NCI-H146 (cell line): Measurements from ENCODE around the gene RESP18.
A peak's percentile ranks its signal among the peaks of the same experiment; 100 is the strongest.

Experiments
- DNase-seq: peaks from one replicate; lab custom pipeline; 2025; lab: John Stamatoyannopoulos, UW

Gene RESP18

DNA sequence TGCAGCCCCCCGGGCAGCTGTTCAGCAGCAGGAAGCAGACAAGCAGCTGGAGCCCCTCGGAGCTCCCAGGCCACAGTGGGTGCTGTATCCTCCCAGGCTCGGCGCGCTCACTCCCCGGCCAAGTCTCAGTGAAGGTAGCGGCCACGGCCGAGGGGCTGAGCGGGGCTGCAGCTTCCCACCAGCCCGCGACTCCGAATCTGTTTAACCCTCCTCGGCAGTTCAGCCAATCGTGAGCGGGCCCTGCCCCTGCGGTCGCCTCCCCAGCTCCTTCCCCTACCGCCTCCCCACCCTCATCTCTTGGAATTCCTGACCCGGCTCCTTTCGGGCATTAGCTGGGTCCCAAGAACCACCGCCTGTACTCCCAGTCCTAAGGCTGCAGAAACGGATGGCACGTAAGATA is at the start of gene RESP18:
Gene RESP18, minus strand, starts transcription at position 203 of the 400 bp plus-strand sequence.
- DNase-seq = no peak

DNA sequence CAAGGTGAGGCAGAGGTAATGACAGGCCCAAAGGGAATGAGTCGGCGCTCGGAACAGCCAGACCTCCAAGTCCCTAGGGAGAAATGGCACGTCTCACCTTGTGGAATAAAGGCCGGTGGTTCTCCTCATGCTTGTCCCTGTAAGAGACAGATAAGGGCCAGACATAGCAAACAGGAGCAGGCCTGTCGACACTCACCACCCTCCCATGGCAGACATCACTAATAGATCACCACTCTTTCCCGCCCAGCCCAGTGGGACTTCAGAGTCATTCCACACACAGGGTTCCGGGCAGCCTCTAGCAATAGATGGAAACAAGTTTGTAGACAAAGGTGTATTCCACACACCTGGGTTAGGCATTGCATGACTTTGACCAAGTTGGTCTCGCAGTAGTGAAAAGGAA is 48.9 kb upstream of the RESP18 start:
- no peak for DNase-seq

DNA sequence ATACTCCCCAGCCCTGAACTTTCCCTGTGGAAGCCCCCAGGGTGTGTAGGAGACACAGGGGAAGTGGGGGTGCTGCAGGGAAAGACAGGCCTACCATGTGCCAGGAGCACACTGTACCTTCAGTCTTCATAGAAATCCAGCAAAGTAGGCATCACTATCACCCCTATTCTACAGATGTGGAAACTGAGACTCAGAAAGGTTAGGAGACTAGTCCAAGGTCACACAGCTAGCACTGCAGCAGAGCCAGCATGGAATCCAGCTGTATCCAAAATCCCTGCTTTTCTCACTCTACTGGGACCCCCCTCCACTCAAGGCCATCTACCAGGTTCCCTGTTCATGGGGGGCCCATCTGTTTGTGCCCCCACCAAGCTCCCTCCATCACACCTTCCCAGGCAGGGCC is 48.4 kb upstream of the RESP18 start:
- DNase-seq = no peak

DNA sequence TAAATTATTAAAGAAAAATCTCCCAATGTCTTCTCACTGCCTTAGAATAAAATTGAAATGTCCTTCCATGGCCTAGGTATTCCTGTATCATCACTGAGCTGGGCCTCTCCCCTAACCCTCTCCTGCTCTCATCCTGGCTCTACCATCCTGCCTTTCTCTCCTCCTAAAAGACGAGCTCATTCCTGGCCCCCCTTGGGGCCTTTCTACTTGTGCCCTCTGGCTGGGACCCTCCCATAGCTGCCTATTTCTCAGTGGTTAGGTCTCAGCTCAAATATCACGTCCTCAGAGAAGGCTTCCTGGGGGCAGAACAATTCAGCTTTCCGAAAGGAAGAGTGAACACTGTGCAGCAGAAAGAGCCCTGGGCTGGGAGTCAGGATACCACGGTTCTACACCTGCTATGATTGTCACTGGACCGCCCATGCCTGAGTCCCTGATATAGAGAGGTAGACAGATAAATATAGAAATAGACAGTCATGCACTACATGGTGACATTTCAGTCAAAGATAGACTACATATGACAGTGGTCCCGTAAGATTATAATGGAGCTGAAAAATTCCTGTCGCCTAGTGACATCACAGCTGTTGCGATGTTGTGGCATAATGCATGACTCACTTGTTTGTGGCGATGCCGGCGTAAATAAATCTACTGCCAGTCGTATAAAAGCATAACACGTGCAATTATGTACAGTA is 45.8 kb upstream of the RESP18 start:
- DNase-seq = no peak

DNA sequence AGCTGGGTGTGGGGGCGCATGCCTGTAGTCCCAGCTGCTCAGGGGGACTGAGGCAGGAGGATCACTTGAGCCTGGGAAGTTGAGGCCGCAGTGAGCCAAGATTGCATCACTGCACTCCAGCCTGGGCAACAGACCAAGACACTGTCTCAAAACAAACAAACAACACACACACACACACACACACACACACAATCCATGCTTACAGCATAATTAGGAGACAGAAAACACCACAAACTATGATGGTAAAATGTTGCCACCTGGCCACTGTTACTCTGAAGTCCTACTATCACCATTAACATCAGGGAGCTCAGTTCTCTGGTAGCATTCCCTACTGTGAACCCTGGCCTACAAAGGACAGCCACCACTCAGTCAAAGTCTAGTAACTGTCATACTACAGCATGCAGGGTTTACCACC is 36.9 kb upstream of the RESP18 start:
- DNase-seq = no peak

DNA sequence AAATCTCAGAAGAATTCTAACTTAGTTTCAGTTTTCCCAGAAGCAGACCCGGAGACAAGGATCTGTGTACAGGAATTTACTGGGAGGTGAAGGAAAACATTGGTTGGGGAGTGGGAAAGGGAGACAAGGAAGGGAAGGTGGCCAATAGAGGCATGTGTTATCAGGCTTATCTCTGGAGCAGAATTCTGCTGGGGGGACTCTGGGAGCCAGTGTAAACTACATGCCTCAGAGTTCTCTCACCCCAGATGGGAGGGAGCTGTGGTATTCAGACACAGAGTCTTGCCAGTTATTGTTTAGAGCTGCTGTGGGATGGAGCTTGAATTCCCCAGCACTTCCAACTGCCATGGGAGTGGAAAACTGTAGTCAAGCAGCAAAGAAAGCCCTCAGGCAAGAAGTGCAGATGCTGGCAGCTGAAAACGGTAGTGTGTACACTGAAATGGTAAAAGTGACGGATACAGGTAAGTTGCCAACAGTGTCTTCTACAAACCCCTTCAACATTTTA is 36.2 kb upstream of the RESP18 start:
- peak; percentile 20 for DNase-seq

DNA sequence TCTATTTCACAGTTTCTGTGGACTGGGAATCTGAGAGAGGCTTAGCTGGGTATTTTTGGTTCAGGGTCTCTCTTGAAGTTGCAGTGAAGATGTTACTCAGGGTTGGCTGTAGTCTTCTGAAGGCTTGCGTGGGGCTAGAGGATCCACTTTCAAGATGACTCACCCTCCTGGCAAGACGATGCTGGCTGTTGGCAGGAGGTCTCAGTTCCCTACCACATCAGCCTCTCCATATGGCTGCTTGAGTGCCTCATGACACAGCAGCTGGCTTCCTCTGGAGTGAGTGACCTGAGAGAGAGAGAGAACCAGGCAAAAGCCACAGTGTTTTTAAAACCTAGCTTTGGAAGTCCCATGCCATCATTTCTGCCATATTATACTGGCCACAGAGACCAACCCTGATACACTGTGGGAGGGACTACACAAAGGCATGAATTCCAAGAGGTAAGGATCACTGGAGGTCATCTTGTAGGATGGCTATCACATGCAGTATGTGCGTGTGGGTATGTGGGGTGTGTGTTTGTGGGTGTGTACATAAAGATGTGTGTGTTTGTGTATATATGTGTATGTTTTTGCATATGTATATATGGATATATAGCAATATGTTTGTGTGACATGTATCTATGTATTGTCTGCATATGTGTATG is 30.1 kb upstream of the RESP18 start:
- no peak for DNase-seq

DNA sequence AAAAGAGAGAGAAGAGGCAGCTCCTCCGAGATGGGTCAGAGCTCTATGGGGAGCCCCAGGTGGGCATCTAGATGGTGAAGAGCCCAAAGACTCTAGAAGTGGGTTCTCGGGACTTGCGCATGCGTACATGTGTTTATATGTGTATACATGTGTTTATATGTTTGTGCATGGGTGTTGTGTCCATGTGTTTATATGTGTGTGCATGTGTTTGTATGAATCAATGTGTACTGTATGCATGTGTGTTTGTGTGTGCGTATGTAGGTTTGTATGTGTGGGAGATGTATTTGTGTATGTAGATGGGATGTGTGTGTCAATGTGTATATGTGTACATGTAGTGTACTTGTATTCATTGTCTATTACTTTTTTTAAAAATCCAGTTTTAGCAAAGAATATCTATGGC is 29.5 kb upstream of the RESP18 start:
- no peak for DNase-seq

DNA sequence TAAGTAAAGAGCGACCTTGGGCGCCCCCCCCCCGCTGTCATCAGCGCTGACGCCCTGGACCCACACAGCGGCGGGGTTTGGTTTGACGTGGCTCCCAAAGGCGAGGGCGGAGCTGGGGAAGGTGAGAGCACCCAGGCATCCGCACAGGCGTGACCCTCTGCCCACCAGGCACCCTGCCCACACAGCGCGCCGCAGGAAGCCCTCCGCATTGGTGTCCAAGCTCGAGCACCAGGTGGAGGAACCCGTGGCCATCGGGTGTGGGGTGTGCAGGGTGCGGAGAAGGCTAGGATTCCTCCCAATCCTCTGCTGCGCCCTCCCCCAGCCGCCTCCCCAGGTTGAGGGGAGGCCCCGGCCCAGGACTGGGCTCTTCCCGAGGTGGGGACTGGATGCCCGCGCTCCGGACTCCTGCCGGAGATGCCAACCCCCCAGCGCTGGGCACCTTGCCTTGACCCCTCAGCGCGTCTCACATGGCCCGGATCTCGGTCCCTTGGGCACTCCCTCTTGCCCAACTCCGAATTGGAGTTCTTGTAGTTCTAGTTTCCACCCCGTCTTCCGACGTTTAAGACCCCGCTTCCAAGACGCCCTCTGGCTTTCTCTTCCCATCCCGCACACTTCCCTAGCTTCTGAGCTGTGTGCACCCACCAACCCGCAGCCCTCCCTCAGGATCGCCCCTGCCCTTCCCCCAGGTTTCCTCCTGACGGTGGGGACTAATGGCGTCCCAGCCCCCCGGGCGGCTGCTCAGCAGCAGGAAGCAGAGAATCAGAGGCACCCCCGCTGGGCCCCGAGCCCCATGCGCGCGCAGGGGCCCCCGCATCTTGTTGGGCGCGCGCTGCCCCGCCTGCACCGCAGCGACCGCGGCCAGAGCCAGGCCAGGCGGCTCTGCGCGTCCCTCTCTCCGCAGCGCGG is 25.9 kb upstream of the RESP18 start:
- peak; percentile 24 for DNase-seq

DNA sequence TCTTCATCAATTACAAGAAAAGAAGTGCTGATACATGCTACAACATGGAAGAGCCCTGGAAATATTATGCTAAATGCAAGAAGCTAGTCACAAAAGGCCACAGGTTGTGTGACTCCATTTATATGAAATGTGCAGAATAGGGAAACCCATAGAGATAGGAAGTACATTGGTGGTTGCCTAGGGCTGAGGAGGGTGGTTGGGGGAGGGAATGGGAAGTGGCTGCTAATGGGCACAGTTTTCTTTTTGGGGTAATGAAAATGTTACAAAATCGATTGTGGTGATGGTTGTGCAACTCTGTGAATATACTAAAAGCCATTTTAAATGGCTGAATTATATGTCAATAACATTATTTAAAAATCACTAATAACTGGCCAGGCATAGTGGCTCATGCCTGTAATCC is 24.3 kb upstream of the RESP18 start:
- DNase-seq = no peak

DNA sequence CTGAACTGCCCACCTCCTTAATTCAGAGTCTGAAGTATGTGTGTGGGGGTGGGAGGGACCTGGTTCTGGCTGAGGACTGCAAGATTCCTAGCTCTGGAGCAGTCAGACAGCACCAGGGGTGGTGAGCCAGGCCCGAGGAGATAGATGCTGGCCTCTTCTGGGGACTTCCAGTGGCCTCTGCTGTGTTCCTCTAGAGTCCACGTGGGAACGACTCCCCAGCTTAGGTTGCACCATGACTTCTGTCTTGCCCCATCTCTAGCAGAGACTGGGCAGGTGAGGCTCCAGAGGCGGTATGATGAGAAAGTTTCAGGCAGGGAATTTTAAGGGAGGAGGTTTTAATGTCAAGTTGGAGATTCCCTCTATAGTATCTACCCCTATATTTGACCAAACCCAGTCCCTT is 22.0 kb upstream of the RESP18 start:
- DNase-seq = no peak

DNA sequence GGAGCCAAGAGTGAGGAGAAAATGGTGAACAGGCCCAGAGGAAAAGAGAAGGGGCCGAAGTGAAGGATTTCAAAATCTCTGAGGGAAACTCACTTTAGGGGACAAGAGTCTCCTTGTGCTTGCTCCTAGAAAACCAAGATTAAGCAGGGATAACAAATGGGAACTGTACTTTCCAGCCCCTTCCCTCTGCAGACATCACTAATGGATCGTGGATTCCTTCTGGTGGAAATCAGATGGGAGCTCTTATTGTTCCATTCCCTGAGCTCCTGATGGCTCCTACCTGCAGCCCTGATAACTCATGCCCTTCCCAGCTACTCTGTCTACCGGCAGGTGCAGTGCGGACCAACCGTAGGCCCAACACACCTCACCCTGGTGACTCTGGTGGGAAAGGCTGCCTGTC is 20.6 kb upstream of the RESP18 start:
- no peak for DNase-seq

DNA sequence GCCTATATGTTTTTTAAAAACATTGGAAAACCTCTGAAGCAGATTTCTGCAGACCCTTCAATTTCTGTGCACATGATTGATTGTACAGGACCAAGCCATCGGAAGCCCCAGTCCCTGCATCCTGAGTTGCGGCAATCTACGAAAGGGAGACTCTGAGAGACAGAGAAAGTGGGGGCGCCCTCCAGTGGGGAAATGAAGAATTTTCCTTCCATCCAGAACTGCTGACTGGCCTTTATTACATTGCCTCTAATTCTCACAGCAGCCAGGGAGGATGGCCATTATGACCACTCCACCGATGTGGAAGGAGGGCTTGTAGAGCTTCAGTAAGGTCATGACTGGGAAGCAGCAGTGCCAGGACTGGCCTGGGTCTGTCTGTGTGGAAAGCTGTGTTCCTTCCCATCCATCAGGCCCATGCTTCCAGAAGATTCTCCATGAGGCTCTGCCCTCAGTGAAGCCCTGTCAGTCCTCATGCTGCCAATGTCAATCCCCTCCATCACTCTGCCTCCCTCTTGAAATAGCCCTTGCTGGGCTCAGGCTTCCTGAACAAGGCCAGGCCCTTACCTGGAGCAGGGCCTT is 20.0 kb upstream of the RESP18 start:
- DNase-seq = peak; percentile 63

DNA sequence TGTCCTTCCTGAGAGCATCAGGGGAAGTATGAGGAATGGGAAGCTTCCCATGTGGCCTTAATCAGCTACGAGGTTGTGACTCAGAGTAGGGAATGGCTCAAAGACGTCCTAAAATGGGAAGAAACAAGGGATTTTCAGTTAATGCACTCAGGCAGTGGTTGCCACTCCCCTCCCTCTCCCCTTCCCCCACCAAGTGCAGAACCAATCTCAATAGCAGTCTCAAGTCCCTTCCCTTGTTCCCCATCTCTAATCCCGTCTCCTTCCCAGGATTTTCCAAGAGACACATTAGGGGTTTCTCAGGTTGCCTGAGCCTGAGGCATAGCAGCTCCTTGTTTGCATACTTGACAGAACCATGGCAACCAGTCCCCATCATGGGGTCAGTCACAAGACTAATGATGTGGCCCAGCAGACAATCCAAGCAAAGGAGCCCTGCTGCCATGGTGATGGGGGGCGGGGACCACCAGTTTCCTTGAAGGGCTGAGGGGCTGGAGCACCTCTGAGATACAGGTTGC is 18.2 kb upstream of the RESP18 start:
- peak; percentile 48 for DNase-seq

DNA sequence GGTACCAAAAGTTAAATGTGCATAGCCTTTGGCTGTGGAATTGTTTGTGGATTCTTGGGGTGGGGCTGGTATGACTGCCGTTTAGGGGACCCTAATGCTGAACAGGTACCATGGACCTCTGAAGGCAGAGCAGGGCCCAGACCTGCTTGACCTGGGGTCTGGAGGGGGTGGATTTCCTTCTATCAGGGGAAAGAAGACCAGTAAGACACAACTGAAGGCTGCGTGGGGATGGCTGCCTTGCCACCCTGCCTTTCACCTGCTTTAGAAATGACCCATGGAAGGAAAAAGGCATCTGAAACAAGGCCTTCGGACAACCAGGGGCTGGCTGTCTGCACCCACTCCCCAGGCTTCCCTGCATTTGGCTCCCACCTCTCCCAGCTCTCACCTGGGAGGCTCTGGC is 17.7 kb upstream of the RESP18 start:
- no peak for DNase-seq

DNA sequence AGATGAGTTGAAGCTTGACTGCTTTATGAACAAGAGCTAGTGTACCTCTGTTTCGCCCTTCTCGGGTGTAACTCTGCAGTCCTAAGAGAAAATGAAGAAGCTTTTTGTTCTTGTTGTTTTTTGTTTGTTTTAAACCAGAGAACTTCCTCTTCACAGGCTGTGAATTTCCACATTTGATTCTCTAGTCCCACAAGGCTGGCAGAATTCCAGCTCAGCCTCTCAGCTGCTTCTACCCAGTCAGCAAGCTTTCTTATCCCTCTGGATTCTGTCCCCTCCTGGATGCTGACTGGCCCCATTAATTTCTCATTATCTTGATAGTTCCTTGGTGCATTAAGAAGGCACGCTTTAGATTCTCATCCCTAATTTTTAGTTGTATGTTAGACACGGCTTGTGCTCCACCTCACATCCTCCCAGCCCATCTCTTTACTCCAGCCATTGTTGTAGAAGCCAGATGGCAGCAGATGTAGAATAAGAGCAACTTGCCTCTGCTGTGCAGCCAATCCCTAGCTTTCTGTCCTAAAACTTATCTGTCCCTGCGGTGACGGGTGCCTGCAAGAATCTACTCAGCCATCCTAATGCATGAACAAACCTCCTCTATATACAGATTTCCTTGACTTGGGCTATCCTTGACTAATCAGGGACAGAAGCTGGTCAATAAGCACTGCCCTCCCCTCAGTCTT is 12.3 kb upstream of the RESP18 start:
- DNase-seq = peak; percentile 6

DNA sequence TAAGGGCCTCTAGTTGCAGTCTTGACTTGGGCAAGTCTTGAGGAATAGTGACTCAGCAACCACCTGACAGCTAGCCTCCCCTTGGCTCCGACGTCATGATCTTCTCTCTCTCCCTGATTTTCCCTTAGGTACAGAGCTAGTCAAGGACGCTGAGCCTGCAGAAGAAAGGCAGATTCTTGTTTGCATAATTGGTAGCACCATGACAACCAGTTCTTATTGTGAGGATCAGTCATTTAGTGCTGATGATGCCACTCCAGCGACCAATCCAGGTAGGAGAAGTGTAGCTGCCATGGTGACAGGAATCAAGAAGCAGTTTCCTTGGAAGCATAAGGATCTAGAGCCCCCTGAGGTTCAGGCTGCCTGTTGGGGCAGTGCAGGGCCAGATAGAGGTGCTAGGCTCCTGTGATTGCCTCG is 2.8 kb upstream of the RESP18 start:
- DNase-seq = peak; percentile 43

DNA sequence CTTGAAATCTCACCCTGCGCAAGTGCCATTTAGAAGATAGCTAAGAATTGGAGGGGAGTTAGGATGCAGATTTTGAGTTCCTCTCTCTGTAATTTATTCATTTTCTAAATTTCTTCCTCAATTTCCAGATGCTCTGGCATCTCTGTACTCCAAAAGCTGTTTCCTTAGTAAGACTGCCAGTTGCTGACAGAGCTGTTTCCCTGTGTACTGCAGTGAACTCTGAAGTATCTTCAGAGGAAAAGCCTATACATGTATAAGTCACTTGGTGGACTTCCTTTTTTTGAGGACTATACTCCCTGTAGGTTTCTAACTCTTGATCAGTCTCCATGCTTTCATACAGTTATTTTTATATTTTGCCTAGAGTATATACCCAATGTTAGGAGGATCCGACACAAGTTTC is 1.5 kb upstream of the RESP18 start:
- DNase-seq = no peak

DNA sequence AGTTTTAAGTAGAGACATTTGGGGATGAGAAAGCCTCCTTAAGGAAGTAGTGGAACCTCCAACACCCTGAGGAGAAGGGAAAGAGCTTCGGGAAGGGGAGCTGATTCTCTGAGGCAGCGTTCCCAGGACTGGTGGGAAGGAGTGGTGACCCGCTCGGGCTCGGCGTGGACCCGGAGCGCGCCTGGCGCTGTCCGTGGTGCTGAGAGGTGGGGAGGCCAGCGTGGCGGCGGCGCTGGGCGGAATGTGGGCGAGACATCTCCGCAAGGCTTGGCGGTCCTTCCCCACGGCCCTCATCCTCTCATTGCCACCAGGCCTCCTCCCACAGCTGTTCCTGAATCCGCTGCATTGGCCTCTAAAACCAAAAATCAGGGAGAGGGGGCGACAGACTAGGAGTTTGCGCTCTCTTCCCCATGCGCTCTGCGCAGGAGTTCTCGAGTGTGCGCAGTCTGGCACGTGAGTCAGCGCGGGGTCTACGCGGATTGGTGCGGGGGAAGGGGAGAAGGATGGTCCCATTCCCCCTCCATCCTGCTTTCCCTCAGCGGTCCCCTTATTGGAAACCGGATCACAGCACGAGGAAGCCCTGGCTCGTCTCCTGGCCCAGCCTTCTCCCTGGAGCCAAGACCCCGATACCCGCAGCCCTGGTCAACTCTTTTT is 857 bp downstream of the RESP18 start:
- no peak for DNase-seq

DNA sequence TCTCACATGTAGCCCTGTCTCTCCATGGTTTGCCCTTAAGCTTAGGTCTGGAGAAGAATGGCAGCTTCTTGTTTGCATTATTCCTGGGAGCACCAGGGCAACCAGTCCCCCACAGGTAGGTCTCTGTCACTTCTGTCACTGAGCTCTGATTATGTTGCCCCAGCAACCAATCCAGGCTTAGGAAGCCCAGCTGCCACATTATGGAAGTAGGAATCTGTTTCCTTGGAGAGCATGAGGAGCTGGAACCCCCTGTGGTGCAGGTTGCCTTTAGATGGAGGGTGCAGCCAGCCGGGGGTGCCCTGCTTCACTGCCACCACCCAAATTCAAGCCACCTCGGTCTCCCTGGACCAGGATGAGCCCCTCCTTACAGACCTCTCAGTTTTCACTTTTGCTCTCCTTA is 4.8 kb downstream of the RESP18 start:
- peak; percentile 79 for DNase-seq
